GM12878 (cell line): ENCODE data around the gene GRIK4. TPM values are rescaled to one million over a fixed set of nuclear protein-coding genes. Genes with fewer than 3 reads are reported as not detected.
A peak's percentile ranks its signal among the peaks of the same experiment; 100 is the strongest.

Experiments used
- ASH2L ChIP-seq: fragments of 300-600, 200-600 bp; sonication (generic); IDR thresholded peaks from 2 replicates; pipeline ENCODE4 v1.6.1; 2017; ENCODE audit warnings: low read depth, mild to moderate bottlenecking, borderline replicate concordance
- BHLHE40 ChIP-seq, 2 experiments: fragments of 450-650 bp in 1 of 2; IDR thresholded peaks; 2 replicates each; pipeline ENCODE4 v1.6.1; 2011 to 2017; ENCODE audit warnings: low read depth in 2 of 2, borderline replicate concordance in 1 of 2, improper control_type of control experiment in 1 of 2, low read length in 1 of 2, mild to moderate bottlenecking in 1 of 2
- FOS ChIP-seq: IDR thresholded peaks from 3 replicates; pipeline ENCODE4 v1.6.1; 2011; ENCODE audit warnings: borderline replicate concordance; ENCODE audit not compliant: insufficient read length; ENCODE audit errors: extremely low read depth
- FOXK2 ChIP-seq: fragments of 450-650 bp; IDR thresholded peaks from 2 replicates; pipeline ENCODE4 v1.6.1; 2017; ENCODE audit warnings: mild to moderate bottlenecking, moderate library complexity
- HDGF ChIP-seq: fragments of 450-650 bp; IDR thresholded peaks from 2 replicates; pipeline ENCODE4 v1.6.1; 2016; ENCODE audit warnings: antibody characterized with exemption
- POLR2A ChIP-seq: IDR thresholded peaks from 2 replicates; pipeline ENCODE4 v1.6.1; 2011; ENCODE audit warnings: low read depth, mild to moderate bottlenecking, low read length
- POLR2AphosphoS5 ChIP-seq: IDR thresholded peaks from 2 replicates; pipeline ENCODE4 v1.6.1; 2011; ENCODE audit warnings: mild to moderate bottlenecking, low read length, inconsistent platforms
- POU2F2 ChIP-seq: IDR thresholded peaks from 3 replicates; pipeline ENCODE4 v1.6.1; 2011; ENCODE audit warnings: low read depth, mild to moderate bottlenecking, low read length, borderline replicate concordance
- SIN3A ChIP-seq: IDR thresholded peaks from 2 replicates; pipeline ENCODE4 v1.6.1; 2012; ENCODE audit warnings: low read depth, low read length, improper control_type of control experiment
- SMC3 ChIP-seq: IDR thresholded peaks from 2 replicates; pipeline ENCODE4 v1.6.1; 2011; ENCODE audit warnings: low read length, improper control_type of control experiment, borderline replicate concordance
- USF1 ChIP-seq: IDR thresholded peaks from 2 replicates; pipeline ENCODE4 v1.6.1; 2011; ENCODE audit warnings: borderline replicate concordance, low read depth, mild to moderate bottlenecking, moderate library complexity, mixed read lengths, low read length; ENCODE audit not compliant: insufficient read depth; ENCODE audit errors: extremely low read length
- ZNF687 ChIP-seq: fragments of 450-650 bp; IDR thresholded peaks from 2 replicates; pipeline ENCODE4 v1.6.1; 2017; ENCODE audit warnings: mild to moderate bottlenecking, moderate library complexity
- polyA plus RNA-seq, 11 experiments: library from polyadenylated mRNA; depleted of rRNA in 4 of 11; unstranded in 6 of 11; stranded (reverse) in 5 of 11; fragments of >200 nt; fragmentation: Nextera tagmentation in 4 of 11; fragmentation: Illumina TruSeq in 1 of 11; extraction: Ambion mirVana in 4 of 11; extraction: Trizol in 1 of 11; gene quantifications; 1 replicate in 1 of 11; 2 replicates in 10 of 11; pipeline versions ENCODE4 v1.2.1 to v1.2.3, GENCODE V29; 2011 to 2016; ENCODE audit warnings: inconsistent platforms in 2 of 11, missing spikeins in 2 of 11, low read depth in 1 of 11
- total RNA-seq, 4 experiments: library from RNA; depleted of rRNA in 3 of 4; stranded (reverse); fragments of >200 nt in 3 of 4; fragmentation: Illumina TruSeq in 1 of 4; extraction: Trizol in 1 of 4; gene quantifications; 2 replicates each; pipeline versions ENCODE4 v1.2.1 to v1.2.3, GENCODE V29; 2013 to 2021
- TF ChIP-seq, protein P1 (sequence below): fragments of 450-650 bp; formaldehyde crosslinking; IDR thresholded peaks from 2 replicates; pipeline ENCODE4 v1.4.0; 2020; ENCODE audit warnings: mild to moderate bottlenecking, moderate library complexity
- TF ChIP-seq, protein P2 (sequence below): fragments of 450-650 bp; IDR thresholded peaks from 2 replicates; pipeline ENCODE4 v1.6.1; 2018; ENCODE audit warnings: mild to moderate bottlenecking, low read depth, moderate library complexity; ENCODE audit not compliant: partially characterized antibody
- TF ChIP-seq, protein P3 (sequence below): IDR thresholded peaks from 2 replicates; pipeline ENCODE4 v1.6.1; 2011; ENCODE audit warnings: borderline replicate concordance, low read depth, mild to moderate bottlenecking, moderate library complexity, low read length; ENCODE audit not compliant: insufficient read depth, poor library complexity, severe bottlenecking

GRIK4 gene
- total and polyA plus RNA-seq, 10 of the 15 experiments (the other 5 are each of a cell fraction or from before 2014, with no cell fraction given), result 0.33 to 3.6 (median 0.72) TPM

DNA sequence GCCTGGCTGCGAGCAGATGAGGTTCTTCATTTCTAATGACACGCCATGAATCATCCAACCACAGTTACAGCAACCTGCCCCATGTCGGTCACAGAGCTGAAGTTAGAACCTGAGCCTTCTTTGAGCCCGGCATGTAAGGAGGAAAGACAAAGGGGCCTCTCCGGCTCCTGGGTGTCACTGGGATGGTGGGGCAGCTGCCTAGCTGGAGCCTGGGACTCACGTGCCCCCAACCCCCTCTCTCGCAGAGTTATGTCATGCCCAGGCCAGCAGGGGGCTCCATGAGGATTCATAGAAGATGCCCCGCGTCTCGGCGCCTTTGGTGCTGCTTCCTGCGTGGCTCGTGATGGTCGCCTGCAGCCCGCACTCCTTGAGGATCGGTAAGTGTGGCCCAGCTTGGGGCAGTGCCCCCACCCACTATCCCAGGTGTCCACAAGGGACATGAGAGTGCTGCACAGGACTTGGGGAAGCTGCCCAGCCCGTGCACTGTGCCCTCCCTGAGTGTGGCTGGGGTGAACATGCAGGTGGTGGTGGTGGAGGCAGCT, 148.5 kb downstream of the GRIK4 start (continued):
- TF ChIP-seq, protein P1, sequence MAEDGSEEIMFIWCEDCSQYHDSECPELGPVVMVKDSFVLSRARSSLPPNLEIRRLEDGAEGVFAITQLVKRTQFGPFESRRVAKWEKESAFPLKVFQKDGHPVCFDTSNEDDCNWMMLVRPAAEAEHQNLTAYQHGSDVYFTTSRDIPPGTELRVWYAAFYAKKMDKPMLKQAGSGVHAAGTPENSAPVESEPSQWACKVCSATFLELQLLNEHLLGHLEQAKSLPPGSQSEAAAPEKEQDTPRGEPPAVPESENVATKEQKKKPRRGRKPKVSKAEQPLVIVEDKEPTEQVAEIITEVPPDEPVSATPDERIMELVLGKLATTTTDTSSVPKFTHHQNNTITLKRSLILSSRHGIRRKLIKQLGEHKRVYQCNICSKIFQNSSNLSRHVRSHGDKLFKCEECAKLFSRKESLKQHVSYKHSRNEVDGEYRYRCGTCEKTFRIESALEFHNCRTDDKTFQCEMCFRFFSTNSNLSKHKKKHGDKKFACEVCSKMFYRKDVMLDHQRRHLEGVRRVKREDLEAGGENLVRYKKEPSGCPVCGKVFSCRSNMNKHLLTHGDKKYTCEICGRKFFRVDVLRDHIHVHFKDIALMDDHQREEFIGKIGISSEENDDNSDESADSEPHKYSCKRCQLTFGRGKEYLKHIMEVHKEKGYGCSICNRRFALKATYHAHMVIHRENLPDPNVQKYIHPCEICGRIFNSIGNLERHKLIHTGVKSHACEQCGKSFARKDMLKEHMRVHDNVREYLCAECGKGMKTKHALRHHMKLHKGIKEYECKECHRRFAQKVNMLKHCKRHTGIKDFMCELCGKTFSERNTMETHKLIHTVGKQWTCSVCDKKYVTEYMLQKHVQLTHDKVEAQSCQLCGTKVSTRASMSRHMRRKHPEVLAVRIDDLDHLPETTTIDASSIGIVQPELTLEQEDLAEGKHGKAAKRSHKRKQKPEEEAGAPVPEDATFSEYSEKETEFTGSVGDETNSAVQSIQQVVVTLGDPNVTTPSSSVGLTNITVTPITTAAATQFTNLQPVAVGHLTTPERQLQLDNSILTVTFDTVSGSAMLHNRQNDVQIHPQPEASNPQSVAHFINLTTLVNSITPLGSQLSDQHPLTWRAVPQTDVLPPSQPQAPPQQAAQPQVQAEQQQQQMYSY (CRISPR knock-in tag), result no peak
- TF ChIP-seq POLR2A, result no peak
- TF ChIP-seq, protein P2, sequence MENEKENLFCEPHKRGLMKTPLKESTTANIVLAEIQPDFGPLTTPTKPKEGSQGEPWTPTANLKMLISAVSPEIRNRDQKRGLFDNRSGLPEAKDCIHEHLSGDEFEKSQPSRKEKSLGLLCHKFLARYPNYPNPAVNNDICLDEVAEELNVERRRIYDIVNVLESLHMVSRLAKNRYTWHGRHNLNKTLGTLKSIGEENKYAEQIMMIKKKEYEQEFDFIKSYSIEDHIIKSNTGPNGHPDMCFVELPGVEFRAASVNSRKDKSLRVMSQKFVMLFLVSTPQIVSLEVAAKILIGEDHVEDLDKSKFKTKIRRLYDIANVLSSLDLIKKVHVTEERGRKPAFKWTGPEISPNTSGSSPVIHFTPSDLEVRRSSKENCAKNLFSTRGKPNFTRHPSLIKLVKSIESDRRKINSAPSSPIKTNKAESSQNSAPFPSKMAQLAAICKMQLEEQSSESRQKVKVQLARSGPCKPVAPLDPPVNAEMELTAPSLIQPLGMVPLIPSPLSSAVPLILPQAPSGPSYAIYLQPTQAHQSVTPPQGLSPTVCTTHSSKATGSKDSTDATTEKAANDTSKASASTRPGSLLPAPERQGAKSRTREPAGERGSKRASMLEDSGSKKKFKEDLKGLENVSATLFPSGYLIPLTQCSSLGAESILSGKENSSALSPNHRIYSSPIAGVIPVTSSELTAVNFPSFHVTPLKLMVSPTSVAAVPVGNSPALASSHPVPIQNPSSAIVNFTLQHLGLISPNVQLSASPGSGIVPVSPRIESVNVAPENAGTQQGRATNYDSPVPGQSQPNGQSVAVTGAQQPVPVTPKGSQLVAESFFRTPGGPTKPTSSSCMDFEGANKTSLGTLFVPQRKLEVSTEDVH, result no peak
- TF ChIP-seq BHLHE40 (IDR thresholded peaks at IDR 0.05; ENCODE audit: borderline replicate concordance in 1 of 2, low read depth in 2 of 2, low read length in 1 of 2), result peak; percentile 95 to 96
- TF ChIP-seq SMC3, result peak; percentile 45
- no peak for TF ChIP-seq ASH2L
- TF ChIP-seq FOS, result no peak
- no peak for TF ChIP-seq POU2F2
- no peak for TF ChIP-seq HDGF
- no peak for TF ChIP-seq ZNF687
- no peak for TF ChIP-seq FOXK2
- no peak for TF ChIP-seq SIN3A
- no peak for TF ChIP-seq POLR2AphosphoS5
- TF ChIP-seq, protein P3, sequence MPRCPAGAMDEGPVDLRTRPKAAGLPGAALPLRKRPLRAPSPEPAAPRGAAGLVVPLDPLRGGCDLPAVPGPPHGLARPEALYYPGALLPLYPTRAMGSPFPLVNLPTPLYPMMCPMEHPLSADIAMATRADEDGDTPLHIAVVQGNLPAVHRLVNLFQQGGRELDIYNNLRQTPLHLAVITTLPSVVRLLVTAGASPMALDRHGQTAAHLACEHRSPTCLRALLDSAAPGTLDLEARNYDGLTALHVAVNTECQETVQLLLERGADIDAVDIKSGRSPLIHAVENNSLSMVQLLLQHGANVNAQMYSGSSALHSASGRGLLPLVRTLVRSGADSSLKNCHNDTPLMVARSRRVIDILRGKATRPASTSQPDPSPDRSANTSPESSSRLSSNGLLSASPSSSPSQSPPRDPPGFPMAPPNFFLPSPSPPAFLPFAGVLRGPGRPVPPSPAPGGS, result no peak
- peak; percentile 40 for TF ChIP-seq USF1
